RWPE1 (cell line): ENCODE results near the gene TUBA1C.

ENCODE experiments used
- CTCF ChIA-PET: fragments of 350-600 bp; sonication (Branson Sonifier 250); formaldehyde crosslinking; extraction: SDS; loops from one replicate; lab custom pipeline; 2021; lab: Yijun Ruan, JAX
- POLR2A ChIA-PET: fragments of 400-600 bp; formaldehyde crosslinking; extraction: SDS; loops from one replicate; lab custom pipeline; 2020; ENCODE audit warnings: antibody characterized with exemption; ENCODE audit not compliant: low non-redundant PET; lab: Yijun Ruan, JAX
- DNase-seq: peaks from one replicate; pipeline ENCODE4 v3.0.0; 2012; ENCODE audit warnings: low spot score
- H3K27ac ChIP-seq: fragments of 450-650 bp; 2 replicates; pipeline ENCODE4 v1.5.1; 2017
- CTCF ChIP-seq: fragments of 450-650 bp; conservative IDR thresholded peaks from 2 replicates; pipeline ENCODE4 v1.5.1; 2017; ENCODE audit warnings: low read depth, mild to moderate bottlenecking

TUBA1C gene

DNA sequence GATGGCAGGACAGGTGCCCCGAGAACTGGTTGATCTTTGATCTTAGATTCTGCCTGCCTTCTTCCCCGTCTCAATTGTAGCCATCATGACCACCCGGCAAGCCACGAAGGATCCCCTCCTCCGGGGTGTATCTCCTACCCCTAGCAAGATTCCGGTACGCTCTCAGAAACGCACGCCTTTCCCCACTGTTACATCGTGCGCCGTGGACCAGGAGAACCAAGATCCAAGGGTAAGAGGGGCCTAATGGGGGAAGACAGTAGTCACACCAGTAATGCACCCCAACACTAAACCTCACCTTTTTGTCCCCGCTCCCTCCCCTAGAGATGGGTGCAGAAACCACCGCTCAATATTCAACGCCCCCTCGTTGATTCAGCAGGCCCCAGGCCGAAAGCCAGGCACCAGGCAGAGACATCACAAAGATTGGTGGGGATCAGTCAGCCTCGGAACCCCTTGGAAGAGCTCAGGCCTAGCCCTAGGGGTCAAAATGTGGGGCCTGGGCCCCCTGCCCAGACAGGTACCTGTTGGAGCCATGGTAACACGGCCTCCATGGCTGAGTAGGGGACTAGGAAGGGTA, 58.7 kb downstream of the TUBA1C start:
- POLR2A ChIA-PET, result no interaction called here
- DNase-seq, result no peak
- H3K27ac ChIP-seq, result peak overlapping the region; percentile 78
- CTCF ChIA-PET, result interaction anchor here (0.6 to 2.0 kb wide), 5 partner anchors 8 to 397 kb away, joined by 3 to 15 read pairs (median 4); no protein-coding TSS in a partner anchor
- no peak for TF ChIP-seq CTCF
